K562 (cell line): ENCODE data around the gene TRNT1. TPM values are rescaled to one million over a fixed set of nuclear protein-coding genes. Genes with fewer than 3 reads are reported as not detected.

Source experiments
- ATAC-seq: fragments of 200-7000 bp; cut with Tn5 transposase; 3 replicates; pipeline ENCODE4 v1.9.1; 2020; ENCODE audit warnings: moderate library complexity
- BruUV-seq: library from RNA; stranded (reverse); fragments of 400-500 nt; replicated peaks from 2 replicates; lab custom pipeline; 2021; lab: Mats Ljungman, UMichigan
- CTCF ChIA-PET: fragments of 300-600 bp; formaldehyde crosslinking; extraction: SDS; loops from one replicate; lab custom pipeline; 2021; ENCODE audit warnings: low intra/inter-chr PET ratio; lab: Yijun Ruan, JAX
- POLR2A ChIA-PET: fragments of 300-600, 350-650 bp; sonication (Branson Sonifier 250); formaldehyde crosslinking; extraction: SDS; loops from one replicate; lab custom pipeline; 2021; ENCODE audit warnings: antibody characterized with exemption, inconsistent platforms; lab: Yijun Ruan, JAX
- DNase-seq, 4 experiments: peaks; one replicate each; pipeline versions ENCODE4 v3.0.0 to v3.0.0-alpha.2; 2011 to 2018; ENCODE audit warnings: low spot score in 3 of 4, mixed read lengths in 3 of 4; ENCODE audit errors: extremely low read depth in 1 of 4
- FAIRE-seq: peaks from 2 replicates; lab custom pipeline; 2011; peaks lifted over from hg19 to GRCh38; lab: Jason Lieb, UNC
- H2AFZ ChIP-seq: 2 replicates; pipeline ENCODE4 v1.6.0; 2011; ENCODE audit warnings: low read depth, low read length, control low read depth, inconsistent platforms
- H3K27ac ChIP-seq: fragments of 200-600 bp; 3 replicates; pipeline ENCODE4 v1.8.0; 2011; ENCODE audit warnings: low read depth, mild to moderate bottlenecking, control low read depth, inconsistent platforms, low read length, moderate library complexity, mixed read lengths; ENCODE audit errors: extremely low read depth
- H3K27me3 ChIP-seq, 2 experiments: fragments of 300-600 bp in 1 of 2; 2 replicates in 1 of 2; 3 replicates in 1 of 2; pipeline versions ENCODE4 v1.6.0 to v1.8.0; 2011; ENCODE audit warnings: inconsistent platforms in 2 of 2, low read length in 2 of 2, mild to moderate bottlenecking in 1 of 2, mixed read lengths in 1 of 2, moderate library complexity in 1 of 2; ENCODE audit not compliant: control insufficient read depth in 2 of 2, insufficient read depth in 2 of 2
- H3K36me3 ChIP-seq: fragments of 300-600 bp; 3 replicates; pipeline ENCODE4 v1.8.0; 2011; ENCODE audit warnings: mild to moderate bottlenecking, low read length, inconsistent platforms; ENCODE audit not compliant: control insufficient read depth, insufficient read depth
- H3K4me1 ChIP-seq, 2 experiments: fragments of 200-600 bp in 1 of 2; replicated peaks in 1 of 2; 2 replicates in 1 of 2; 3 replicates in 1 of 2; pipeline versions ENCODE4 v1.5.1 to v1.8.0; 2011; ENCODE audit warnings: inconsistent platforms in 2 of 2, low read length in 2 of 2, mild to moderate bottlenecking in 1 of 2, mixed read lengths in 1 of 2, moderate library complexity in 1 of 2; ENCODE audit not compliant: control insufficient read depth in 2 of 2, insufficient read depth in 2 of 2
- H3K4me2 ChIP-seq: 2 replicates; pipeline ENCODE4 v1.6.1; 2011; ENCODE audit warnings: low read length, control low read depth, inconsistent platforms, mixed read lengths; ENCODE audit not compliant: insufficient read depth
- H3K4me3 ChIP-seq: fragments of 200-600 bp; sonication (generic), shearing (Covaris generic); 2 replicates; pipeline ENCODE4 v1.5.1; 2016; ENCODE audit warnings: control low read depth, inconsistent platforms
- H3K79me2 ChIP-seq: fragments of 200-600 bp; 3 replicates; pipeline ENCODE4 v1.8.0; 2011; ENCODE audit warnings: low read length, inconsistent platforms; ENCODE audit not compliant: control insufficient read depth, insufficient read depth
- H3K9ac ChIP-seq, 2 experiments: 2 replicates each; pipeline versions ENCODE4 v1.6.0 to v1.6.1; 2011; ENCODE audit warnings: low read depth in 2 of 2, low read length in 2 of 2, control low read depth in 1 of 2, inconsistent platforms in 1 of 2, mild to moderate bottlenecking in 1 of 2, mixed read lengths in 1 of 2; ENCODE audit not compliant: insufficient read depth in 1 of 2
- H3K9me1 ChIP-seq: one replicate; pipeline ENCODE4 v1.6.0; 2011; ENCODE audit warnings: inconsistent platforms, mild to moderate bottlenecking, low read length, moderate library complexity; ENCODE audit not compliant: control insufficient read depth, insufficient read depth
- H3K9me3 ChIP-seq: replicated peaks from 2 replicates; pipeline ENCODE4 v1.5.1; 2011; ENCODE audit warnings: low read depth, low read length, inconsistent platforms; ENCODE audit not compliant: control insufficient read depth, insufficient read depth
- H4K20me1 ChIP-seq: replicated peaks from 2 replicates; pipeline ENCODE4 v1.6.1; 2011; ENCODE audit warnings: low read length, inconsistent platforms, mixed read lengths; ENCODE audit not compliant: control insufficient read depth, insufficient read depth
- KAT8 ChIP-seq: fragments of 450-650 bp; IDR thresholded peaks from 2 replicates; pipeline ENCODE4 v1.6.1; 2016; ENCODE audit warnings: low read depth, mild to moderate bottlenecking
- MCM5 ChIP-seq: fragments of 450-650 bp; IDR thresholded peaks from 2 replicates; pipeline ENCODE4 v1.6.1; 2016; ENCODE audit warnings: low read depth
- MECOM ChIP-seq: fragments of 250-450 bp; sonication (Bioruptor Pico); IDR thresholded peaks from 2 replicates; pipeline ENCODE4 v1.8.0; 2022; ENCODE audit warnings: inconsistent platforms
- NFRKB ChIP-seq: fragments of 450-650 bp; IDR thresholded peaks from 2 replicates; pipeline ENCODE4 v1.6.1; 2016; ENCODE audit warnings: low read depth
- NR1H2 ChIP-seq: sonication (generic); formaldehyde crosslinking; IDR thresholded peaks from 2 replicates; pipeline ENCODE4 v1.4.0; 2020; ENCODE audit warnings: mild to moderate bottlenecking, missing genetic modification reagents
- PHB2 ChIP-seq: fragments of 450-650 bp; IDR thresholded peaks from 2 replicates; pipeline ENCODE4 v1.6.1; 2017; ENCODE audit warnings: low read depth
- SMAD4 ChIP-seq: fragments of 250-450 bp; sonication (Bioruptor Pico); conservative IDR thresholded peaks from 2 replicates; pipeline ENCODE4 v1.8.0; 2021; ENCODE audit warnings: inconsistent platforms, mild to moderate bottlenecking, moderate library complexity
- ZNF3 ChIP-seq: fragments of 250-450 bp; sonication (Bioruptor Pico); IDR thresholded peaks from 2 replicates; pipeline ENCODE4 v1.5.0; 2021; ENCODE audit warnings: mild to moderate bottlenecking, moderate library complexity
- ZNF707 ChIP-seq: fragments of 250-450 bp; sonication (Bioruptor Pico); conservative IDR thresholded peaks from 2 replicates; pipeline ENCODE4 v1.8.0; 2022; ENCODE audit warnings: inconsistent platforms, mild to moderate bottlenecking, moderate library complexity
- WGBS: fragments of 100-300 bp; shearing (Covaris generic); methylation state at CpG from one replicate; pipeline ENCODE4 v1.1.6; 2016; ENCODE audit warnings: low coverage, mixed read lengths; ENCODE audit not compliant: insufficient coverage; ENCODE audit errors: missing lambda C conversion rate; 5-methylcytosine and 5-hydroxymethylcytosine counted together
- in situ Hi-C: fragments of 300-500 bp; cut with MboI; formaldehyde crosslinking; loops from 4 replicates; pipeline ENCODE4 v1.15.0; 2018; ENCODE audit warnings: inconsistent platforms, mixed read lengths
- intact Hi-C: fragments of 100-400 bp; cut with micrococcal nuclease; formaldehyde crosslinking; loops from 2 replicates; pipeline ENCODE4 v1.14.2; 2022
- polyA plus RNA-seq, 8 experiments: library from polyadenylated mRNA; depleted of rRNA in 4 of 8; stranded (reverse) in 5 of 8; unstranded in 3 of 8; fragments of >200 nt; fragmentation: Nextera tagmentation in 2 of 8; fragmentation: Illumina TruSeq in 1 of 8; extraction: Ambion mirVana in 2 of 8; extraction: Trizol in 1 of 8; gene quantifications; 2 replicates each; pipeline versions ENCODE4 v1.2.1 to v1.2.3, GENCODE V29; 2011 to 2014; ENCODE audit warnings: inconsistent platforms in 1 of 8, missing spikeins in 1 of 8
- total RNA-seq, 7 experiments: library from RNA; depleted of rRNA in 6 of 7; stranded (reverse); fragments of >200 nt in 6 of 7; fragmentation: Illumina TruSeq in 2 of 7; extraction: Trizol in 2 of 7; gene quantifications; 2 replicates each; pipeline versions ENCODE4 v1.2.1 to v1.2.3, GENCODE V29; 2011 to 2021; ENCODE audit warnings: low replicate concordance in 1 of 7
- TF ChIP-seq, protein P1 (sequence below): fragments of 250-450 bp; sonication (Bioruptor Pico); IDR thresholded peaks from 2 replicates; pipeline ENCODE4 v1.4.0; 2020; ENCODE audit warnings: mild to moderate bottlenecking
- TF ChIP-seq, protein P2 (sequence below): sonication (generic); formaldehyde crosslinking; IDR thresholded peaks from 2 replicates; pipeline ENCODE4 v1.8.0; 2022; ENCODE audit warnings: mild to moderate bottlenecking, missing genetic modification reagents
- TF ChIP-seq, protein P3 (sequence below): fragments of 450-650 bp; IDR thresholded peaks from 2 replicates; pipeline ENCODE4 v1.6.1; 2017; ENCODE audit warnings: antibody characterized with exemption
- TF ChIP-seq, protein P4 (sequence below): fragments of 200-800 bp; sonication (Bioruptor generic); IDR thresholded peaks from 2 replicates; pipeline ENCODE4 v1.6.1; 2016; ENCODE audit warnings: missing genetic modification characterization, missing compliant biosample characterization

Gene TRNT1
- total and polyA plus RNA-seq, 9 of the 15 experiments (the other 6 are each of a cell fraction or from before 2014, with no cell fraction given): 38.1 to 58.2 (median 47.4) TPM

- intact Hi-C loops: no loop called here
- DNase-seq (no peak), FAIRE-seq (no peak), ATAC-seq (no peak)
- Histone ChIP-seq H4K20me1 (no peaks in the 10 kb centered on the region), H3K9me3 (no peaks in the 10 kb centered on the region), H3K9ac (no peak overlapping the region), H3K27me3 (peaks cover 4 to 7% of the 10 kb centered on the region in 2 experiments; a peak in 3 of 5 replicates), H3K36me3 (no peaks in the 10 kb centered on the region), H3K4me2 (no peak overlapping the region), H3K79me2 (no peaks in the 10 kb centered on the region), H3K4me1 (peaks cover 0 to 7% of the 10 kb centered on the region in 2 experiments; a peak in 2 of 5 replicates), H2AFZ (no peak overlapping the region), H3K27ac (no peak overlapping the region), H3K9me1 (no peaks in the 10 kb centered on the region), H3K4me3 (no peak overlapping the region)
- WGBS: 1% methylated on average over 9 of the region's 9 CpGs
- no TSS peak for BruUV-seq
- in situ Hi-C loops: no loop called here
- ChIA-PET CTCF (no interaction called here), POLR2A (no interaction called here)
- TF ChIP-seq MECOM (CRISPR knock-in tag) (no peak), PHB2 (no peak), MCM5 (no peak), KAT8 (no peak), ZNF3 (no peak), NFRKB (no peak), NR1H2 (CRISPR knock-in tag) (no peak), ZNF707 (CRISPR knock-in tag) (no peak), SMAD4 (no peak)
- TF ChIP-seq, protein P1, sequence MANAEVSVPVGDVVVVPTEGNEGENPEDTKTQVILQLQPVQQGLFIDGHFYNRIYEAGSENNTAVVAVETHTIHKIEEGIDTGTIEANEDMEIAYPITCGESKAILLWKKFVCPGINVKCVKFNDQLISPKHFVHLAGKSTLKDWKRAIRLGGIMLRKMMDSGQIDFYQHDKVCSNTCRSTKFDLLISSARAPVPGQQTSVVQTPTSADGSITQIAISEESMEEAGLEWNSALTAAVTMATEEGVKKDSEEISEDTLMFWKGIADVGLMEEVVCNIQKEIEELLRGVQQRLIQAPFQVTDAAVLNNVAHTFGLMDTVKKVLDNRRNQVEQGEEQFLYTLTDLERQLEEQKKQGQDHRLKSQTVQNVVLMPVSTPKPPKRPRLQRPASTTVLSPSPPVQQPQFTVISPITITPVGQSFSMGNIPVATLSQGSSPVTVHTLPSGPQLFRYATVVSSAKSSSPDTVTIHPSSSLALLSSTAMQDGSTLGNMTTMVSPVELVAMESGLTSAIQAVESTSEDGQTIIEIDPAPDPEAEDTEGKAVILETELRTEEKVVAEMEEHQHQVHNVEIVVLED (CRISPR knock-in tag): no peak
- TF ChIP-seq, protein P2, sequence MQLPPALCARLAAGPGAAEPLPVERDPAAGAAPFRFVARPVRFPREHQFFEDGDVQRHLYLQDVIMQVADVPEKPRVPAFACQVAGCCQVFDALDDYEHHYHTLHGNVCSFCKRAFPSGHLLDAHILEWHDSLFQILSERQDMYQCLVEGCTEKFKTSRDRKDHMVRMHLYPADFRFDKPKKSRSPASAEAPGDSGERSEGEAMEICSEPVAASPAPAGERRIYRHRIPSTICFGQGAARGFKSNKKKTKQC (CRISPR knock-in tag): no peak
- TF ChIP-seq, protein P3, sequence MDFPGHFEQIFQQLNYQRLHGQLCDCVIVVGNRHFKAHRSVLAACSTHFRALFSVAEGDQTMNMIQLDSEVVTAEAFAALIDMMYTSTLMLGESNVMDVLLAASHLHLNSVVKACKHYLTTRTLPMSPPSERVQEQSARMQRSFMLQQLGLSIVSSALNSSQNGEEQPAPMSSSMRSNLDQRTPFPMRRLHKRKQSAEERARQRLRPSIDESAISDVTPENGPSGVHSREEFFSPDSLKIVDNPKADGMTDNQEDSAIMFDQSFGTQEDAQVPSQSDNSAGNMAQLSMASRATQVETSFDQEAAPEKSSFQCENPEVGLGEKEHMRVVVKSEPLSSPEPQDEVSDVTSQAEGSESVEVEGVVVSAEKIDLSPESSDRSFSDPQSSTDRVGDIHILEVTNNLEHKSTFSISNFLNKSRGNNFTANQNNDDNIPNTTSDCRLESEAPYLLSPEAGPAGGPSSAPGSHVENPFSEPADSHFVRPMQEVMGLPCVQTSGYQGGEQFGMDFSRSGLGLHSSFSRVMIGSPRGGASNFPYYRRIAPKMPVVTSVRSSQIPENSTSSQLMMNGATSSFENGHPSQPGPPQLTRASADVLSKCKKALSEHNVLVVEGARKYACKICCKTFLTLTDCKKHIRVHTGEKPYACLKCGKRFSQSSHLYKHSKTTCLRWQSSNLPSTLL: no peak
- TF ChIP-seq, protein P4, sequence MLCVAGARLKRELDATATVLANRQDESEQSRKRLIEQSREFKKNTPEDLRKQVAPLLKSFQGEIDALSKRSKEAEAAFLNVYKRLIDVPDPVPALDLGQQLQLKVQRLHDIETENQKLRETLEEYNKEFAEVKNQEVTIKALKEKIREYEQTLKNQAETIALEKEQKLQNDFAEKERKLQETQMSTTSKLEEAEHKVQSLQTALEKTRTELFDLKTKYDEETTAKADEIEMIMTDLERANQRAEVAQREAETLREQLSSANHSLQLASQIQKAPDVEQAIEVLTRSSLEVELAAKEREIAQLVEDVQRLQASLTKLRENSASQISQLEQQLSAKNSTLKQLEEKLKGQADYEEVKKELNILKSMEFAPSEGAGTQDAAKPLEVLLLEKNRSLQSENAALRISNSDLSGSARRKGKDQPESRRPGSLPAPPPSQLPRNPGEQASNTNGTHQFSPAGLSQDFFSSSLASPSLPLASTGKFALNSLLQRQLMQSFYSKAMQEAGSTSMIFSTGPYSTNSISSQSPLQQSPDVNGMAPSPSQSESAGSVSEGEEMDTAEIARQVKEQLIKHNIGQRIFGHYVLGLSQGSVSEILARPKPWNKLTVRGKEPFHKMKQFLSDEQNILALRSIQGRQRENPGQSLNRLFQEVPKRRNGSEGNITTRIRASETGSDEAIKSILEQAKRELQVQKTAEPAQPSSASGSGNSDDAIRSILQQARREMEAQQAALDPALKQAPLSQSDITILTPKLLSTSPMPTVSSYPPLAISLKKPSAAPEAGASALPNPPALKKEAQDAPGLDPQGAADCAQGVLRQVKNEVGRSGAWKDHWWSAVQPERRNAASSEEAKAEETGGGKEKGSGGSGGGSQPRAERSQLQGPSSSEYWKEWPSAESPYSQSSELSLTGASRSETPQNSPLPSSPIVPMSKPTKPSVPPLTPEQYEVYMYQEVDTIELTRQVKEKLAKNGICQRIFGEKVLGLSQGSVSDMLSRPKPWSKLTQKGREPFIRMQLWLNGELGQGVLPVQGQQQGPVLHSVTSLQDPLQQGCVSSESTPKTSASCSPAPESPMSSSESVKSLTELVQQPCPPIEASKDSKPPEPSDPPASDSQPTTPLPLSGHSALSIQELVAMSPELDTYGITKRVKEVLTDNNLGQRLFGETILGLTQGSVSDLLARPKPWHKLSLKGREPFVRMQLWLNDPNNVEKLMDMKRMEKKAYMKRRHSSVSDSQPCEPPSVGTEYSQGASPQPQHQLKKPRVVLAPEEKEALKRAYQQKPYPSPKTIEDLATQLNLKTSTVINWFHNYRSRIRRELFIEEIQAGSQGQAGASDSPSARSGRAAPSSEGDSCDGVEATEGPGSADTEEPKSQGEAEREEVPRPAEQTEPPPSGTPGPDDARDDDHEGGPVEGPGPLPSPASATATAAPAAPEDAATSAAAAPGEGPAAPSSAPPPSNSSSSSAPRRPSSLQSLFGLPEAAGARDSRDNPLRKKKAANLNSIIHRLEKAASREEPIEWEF: no peak
Measured at GRCh38 chr3:3081381-3082233, 45.1 kb upstream of the TRNT1 start.
